Left ventricle myocardium inferior (tissue), 1 donor: Measurements from ENCODE around the gene CPSF4. TPM values are rescaled to one million over a fixed set of nuclear protein-coding genes. Genes with fewer than 3 reads are reported as not detected.
A peak's percentile ranks its signal among the peaks of the same experiment; 100 is the strongest.

Source experiments
- DNase-seq: peaks from one replicate; pipeline ENCODE4 v3.0.0-alpha.2; 2020
- H3K27ac ChIP-seq: fragments of 200-600 bp; replicated peaks from 2 replicates; pipeline ENCODE4 v1.8.0; 2021
- H3K27me3 ChIP-seq: fragments of 200-600 bp; 2 replicates; pipeline ENCODE4 v1.8.0; 2021; ENCODE audit warnings: low read depth
- H3K36me3 ChIP-seq: fragments of 200-600 bp; 2 replicates; pipeline ENCODE4 v1.8.0; 2021
- H3K4me1 ChIP-seq: fragments of 200-600 bp; 2 replicates; pipeline ENCODE4 v1.8.0; 2021
- H3K4me3 ChIP-seq: fragments of 200-600 bp; 2 replicates; pipeline ENCODE4 v1.8.0; 2021; ENCODE audit warnings: mild to moderate bottlenecking, moderate library complexity
- H3K9me3 ChIP-seq: fragments of 200-600 bp; replicated peaks from 2 replicates; pipeline ENCODE4 v1.8.0; 2021
- intact Hi-C: fragments of 100-400 bp; cut with micrococcal nuclease; formaldehyde crosslinking; loops from one replicate; pipeline ENCODE4 v1.11.0; 2022
- total RNA-seq: library from RNA; stranded (reverse); fragmentation: NEBNext Ultra II Directional; extraction: Animal tissue kit (Norgen Biotek cat#: 25700); gene quantifications from one replicate; pipeline ENCODE4 v1.2.1, GENCODE V29; 2021
- TF ChIP-seq, protein P1 (sequence below): fragments of 200-600 bp; IDR thresholded peaks from 2 replicates; pipeline ENCODE4 v1.8.0; 2021; ENCODE audit warnings: antibody characterized with exemption, mild to moderate bottlenecking, borderline replicate concordance
- donor health status: DM: no; HTN: yes; CAD: no; lungs with severe emphysema.

The CPSF4 gene
- total RNA-seq, 1 donor from 2014 or later = 17.9 TPM

DNA sequence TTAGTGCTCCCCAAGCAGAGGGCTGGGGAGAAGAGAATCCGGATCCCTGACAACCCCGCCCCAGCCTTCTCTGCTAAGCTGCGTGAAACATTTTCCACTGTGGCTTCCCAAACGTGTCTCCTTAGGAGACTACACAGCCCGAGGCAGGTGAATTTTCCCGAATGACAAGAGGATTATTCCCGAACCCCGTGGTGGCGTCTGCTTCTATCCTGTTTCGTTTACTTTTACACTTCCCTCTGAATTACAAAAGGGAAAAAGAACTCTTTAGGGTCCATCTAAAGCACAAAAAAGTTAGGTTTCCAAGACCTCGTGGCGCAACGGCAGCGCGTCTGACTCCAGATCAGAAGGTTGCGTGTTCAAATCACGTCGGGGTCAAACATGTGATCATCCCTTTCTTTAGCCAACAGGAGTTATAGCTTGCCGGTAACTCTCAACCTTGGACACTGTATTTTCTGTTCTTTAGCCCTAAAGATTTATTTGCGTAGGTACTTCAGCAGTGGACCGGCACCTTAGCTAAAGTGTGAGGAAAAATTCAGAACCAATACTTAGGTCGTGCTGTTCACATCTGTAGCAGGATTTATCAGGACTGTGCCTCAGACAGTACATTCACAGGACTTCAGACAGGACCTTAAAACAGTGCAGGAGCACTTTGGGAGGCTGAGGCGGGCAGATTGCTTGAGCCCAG lies 30.8 kb downstream of the CPSF4 start:
- no peak for DNase-seq
- no peaks in the 10 kb centered on the region for H3K27me3 ChIP-seq
- no peaks in the 10 kb centered on the region for H3K36me3 ChIP-seq
- no peaks in the 10 kb centered on the region for H3K9me3 ChIP-seq
- peaks cover 49% of the 10 kb centered on the region for H3K4me1 ChIP-seq
- peak overlapping the region; percentile 48 for H3K4me3 ChIP-seq
- H3K27ac ChIP-seq = peak overlapping the region; percentile 90
- intact Hi-C loops = no loop called here
- TF ChIP-seq, protein P1, sequence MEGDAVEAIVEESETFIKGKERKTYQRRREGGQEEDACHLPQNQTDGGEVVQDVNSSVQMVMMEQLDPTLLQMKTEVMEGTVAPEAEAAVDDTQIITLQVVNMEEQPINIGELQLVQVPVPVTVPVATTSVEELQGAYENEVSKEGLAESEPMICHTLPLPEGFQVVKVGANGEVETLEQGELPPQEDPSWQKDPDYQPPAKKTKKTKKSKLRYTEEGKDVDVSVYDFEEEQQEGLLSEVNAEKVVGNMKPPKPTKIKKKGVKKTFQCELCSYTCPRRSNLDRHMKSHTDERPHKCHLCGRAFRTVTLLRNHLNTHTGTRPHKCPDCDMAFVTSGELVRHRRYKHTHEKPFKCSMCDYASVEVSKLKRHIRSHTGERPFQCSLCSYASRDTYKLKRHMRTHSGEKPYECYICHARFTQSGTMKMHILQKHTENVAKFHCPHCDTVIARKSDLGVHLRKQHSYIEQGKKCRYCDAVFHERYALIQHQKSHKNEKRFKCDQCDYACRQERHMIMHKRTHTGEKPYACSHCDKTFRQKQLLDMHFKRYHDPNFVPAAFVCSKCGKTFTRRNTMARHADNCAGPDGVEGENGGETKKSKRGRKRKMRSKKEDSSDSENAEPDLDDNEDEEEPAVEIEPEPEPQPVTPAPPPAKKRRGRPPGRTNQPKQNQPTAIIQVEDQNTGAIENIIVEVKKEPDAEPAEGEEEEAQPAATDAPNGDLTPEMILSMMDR = no peak

DNA sequence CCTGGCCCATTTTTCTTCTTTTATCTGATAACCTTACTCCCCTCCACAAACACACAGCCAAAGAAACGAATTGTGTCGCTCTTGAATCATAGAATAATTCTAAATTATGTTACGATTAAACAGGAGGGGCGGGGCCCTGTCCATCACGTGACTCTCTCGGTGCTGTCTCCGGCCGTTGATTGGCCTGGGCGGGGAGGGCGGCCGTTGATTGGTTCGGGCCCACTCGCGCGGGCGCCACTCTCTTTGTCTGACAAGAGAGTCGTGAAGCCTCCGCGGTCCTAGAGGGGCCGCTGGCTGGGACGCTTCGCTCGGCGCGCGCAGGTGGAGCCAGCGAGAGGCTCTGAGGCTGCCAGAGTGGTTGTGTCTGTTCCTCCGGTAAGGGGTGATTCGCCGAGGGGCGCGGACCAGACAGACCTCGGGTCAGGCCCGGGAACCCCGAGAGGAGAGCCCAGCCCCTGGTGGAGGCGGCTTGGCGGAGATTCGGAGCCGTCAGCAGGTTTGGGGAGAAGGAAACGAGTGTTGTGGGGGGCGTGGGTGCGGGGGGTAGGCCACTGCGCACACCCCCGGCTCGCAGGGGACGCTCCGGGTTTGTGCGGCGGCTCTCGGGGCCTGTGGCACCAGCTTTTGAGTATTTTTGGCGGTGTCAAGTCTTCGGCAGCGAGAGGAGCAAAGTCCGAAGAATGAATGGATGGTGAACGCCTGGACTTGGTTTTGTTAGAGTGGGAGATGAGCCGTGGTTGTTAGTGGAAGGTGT lies 34.0 kb downstream of the CPSF4 start, which contains the start of gene ZNF789:
Gene ZNF789, plus strand, starts transcription at position 330 of the 754 bp plus-strand sequence. CDS start 3,567 bp downstream, outside the sequence.
- Histone ChIP-seq H3K9me3 (no peaks in the 10 kb centered on the region), H3K4me1 (peaks cover 32% of the 10 kb centered on the region), H3K27ac (peak within 1 kb of the TSS; percentile 90), H3K4me3 (peak within 1 kb of the TSS; percentile 78), H3K27me3 (no peaks in the 10 kb centered on the region), H3K36me3 (no peaks in the 10 kb centered on the region)
- intact Hi-C loops = no loop called here
- DNase-seq = peak; percentile 99
- TF ChIP-seq, protein P1 = no peak

DNA sequence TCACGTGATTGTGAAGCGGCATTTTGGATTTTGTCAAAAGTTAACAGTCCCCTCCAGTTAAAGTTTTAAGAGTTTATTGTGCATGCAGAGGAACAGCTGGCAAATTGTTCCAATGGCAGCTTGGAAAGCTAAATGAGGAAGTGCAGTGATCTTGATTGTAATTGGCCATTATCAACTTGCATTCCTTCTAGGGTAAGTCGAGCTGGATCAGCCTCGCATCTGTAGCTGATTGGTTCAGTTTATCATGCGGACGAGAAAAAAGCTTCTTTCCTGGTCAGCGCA lies 34.5 kb downstream of the CPSF4 start:
- TF ChIP-seq, protein P1 = no peak
- Histone ChIP-seq H3K4me3 (peak overlapping the region; percentile 78), H3K27ac (peak overlapping the region; percentile 90), H3K36me3 (no peaks in the 10 kb centered on the region), H3K4me1 (peaks cover 37% of the 10 kb centered on the region), H3K9me3 (no peaks in the 10 kb centered on the region), H3K27me3 (no peaks in the 10 kb centered on the region)
- intact Hi-C loops = no loop called here
- no peak for DNase-seq

DNA sequence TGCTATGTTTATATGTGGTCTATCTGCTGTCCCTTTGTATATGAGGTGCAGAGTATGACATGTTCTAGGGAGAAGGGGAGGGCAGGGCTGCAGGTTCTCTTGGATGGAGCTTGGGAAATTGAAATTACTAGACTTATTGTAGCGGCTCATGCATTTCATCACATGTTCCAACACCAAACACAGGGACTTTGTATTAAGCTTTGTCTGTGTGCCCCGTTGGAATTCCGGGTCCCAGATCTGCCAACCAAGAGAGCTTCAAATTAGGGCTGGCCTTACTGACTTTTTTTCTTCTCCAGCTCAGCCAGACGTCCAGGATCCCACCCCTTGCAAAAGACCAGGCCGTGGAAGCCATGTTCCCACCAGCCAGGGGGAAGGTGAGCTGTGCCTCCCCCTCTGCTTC lies 37.4 kb downstream of the CPSF4 start:
- Histone ChIP-seq H3K27me3 (no peaks in the 10 kb centered on the region), H3K4me3 (no peak overlapping the region), H3K36me3 (peaks cover 11% of the 10 kb centered on the region), H3K4me1 (peaks cover 44% of the 10 kb centered on the region), H3K9me3 (no peaks in the 10 kb centered on the region), H3K27ac (no peak overlapping the region)
- DNase-seq = no peak
- intact Hi-C loops = no loop called here
- TF ChIP-seq, protein P1 = no peak

DNA sequence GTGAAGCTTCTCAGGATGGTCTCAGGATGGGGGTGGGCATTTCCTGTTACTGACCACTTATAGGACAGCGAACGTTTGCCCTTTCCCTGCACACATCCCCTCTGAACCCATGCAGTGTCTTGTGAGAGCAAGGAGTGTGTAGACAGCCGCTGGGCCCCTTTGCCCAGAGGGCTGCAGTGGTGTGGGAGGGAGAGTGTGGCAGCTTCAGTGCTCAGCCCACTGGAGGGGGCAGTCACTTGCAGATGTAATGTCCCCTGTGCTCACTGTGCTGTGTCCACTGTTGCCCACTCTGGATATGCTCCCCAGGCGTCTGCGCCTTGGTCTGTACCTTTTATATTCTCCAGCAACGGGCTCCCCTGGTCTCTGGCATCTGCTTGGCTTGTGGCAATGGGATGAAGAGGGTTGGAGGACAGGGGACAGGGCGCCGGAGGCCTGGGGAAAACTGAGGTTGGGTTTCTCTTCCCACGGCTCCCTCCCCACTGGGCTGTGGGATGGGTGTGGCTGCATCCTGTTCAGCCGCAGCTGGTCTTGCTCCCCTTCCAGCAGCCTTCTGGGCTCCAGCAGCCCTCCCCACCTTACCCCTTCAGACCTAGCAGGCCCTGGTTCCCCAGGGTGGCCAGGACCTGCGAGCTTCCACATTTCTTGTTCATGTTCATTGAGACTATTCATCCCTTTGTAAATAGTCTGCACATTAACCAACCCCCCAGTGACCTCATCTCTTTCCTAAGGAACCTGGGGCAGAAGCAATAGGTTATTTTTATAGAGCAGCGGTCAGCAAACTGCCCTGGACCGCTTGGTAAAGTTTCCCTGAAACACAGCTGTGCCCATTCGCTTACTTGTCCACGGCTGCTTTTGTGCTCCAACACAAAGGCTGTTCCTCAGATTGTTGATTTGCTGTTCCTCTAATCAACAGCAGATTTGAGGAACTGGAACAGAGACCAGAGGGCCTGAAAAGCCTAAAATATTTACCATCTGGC lies 40.0 kb downstream of the CPSF4 start:
- Histone ChIP-seq H3K4me3 (peak overlapping the region; percentile 6), H3K36me3 (peaks cover 19% of the 10 kb centered on the region), H3K9me3 (no peaks in the 10 kb centered on the region), H3K27me3 (no peaks in the 10 kb centered on the region), H3K27ac (peak overlapping the region; percentile 65), H3K4me1 (peaks cover 22% of the 10 kb centered on the region)
- DNase-seq = no peak
- TF ChIP-seq, protein P1 = no peak
- intact Hi-C loops = no loop called here
